A673 (cell line): Measurements from ENCODE around the gene AKAP6. TPM values are rescaled to one million over a fixed set of nuclear protein-coding genes. Genes with fewer than 3 reads are reported as not detected.
A peak's percentile ranks its signal among the peaks of the same experiment; 100 is the strongest.

Source experiments
- BruUV-seq: library from RNA; stranded (reverse); fragments of 400-500 nt; replicated peaks from 2 replicates; lab custom pipeline; 2021; lab: Mats Ljungman, UMichigan
- CTCF ChIA-PET: fragments of 300-600 bp; sonication (Branson Sonifier 250); formaldehyde crosslinking; loops from one replicate; lab custom pipeline; 2022; ENCODE audit warnings: antibody characterized with exemption; lab: Charles Lee
- POLR2A ChIA-PET: fragments of 300-600 bp; sonication (Branson Sonifier 250); formaldehyde crosslinking; loops from one replicate; lab custom pipeline; 2022; ENCODE audit warnings: antibody characterized with exemption; ENCODE audit not compliant: low non-redundant PET; lab: Charles Lee
- DNase-seq: peaks from one replicate; pipeline ENCODE4 v3.0.0-alpha.2; 2015; ENCODE audit warnings: low spot score
- H3K27ac ChIP-seq: fragments of 200-600 bp; sonication (generic); 2 replicates; pipeline ENCODE4 v1.5.1; 2016; ENCODE audit warnings: mixed run types, low read depth, mild to moderate bottlenecking, mixed read lengths, antibody characterized with exemption, low read length; ENCODE audit not compliant: poor library complexity, severe bottlenecking
- H3K27me3 ChIP-seq: fragments of 200-600 bp; sonication (generic); replicated peaks from 2 replicates; pipeline ENCODE4 v1.6.1; 2017; ENCODE audit warnings: mixed run types, low read depth, mild to moderate bottlenecking, mixed read lengths, antibody characterized with exemption, low read length; ENCODE audit not compliant: insufficient read depth, poor library complexity
- H3K36me3 ChIP-seq: fragments of 200-600 bp; sonication (generic); 2 replicates; pipeline ENCODE4 v1.6.1; 2016; ENCODE audit warnings: mixed run types, mild to moderate bottlenecking, mixed read lengths, antibody characterized with exemption, low read length; ENCODE audit not compliant: insufficient read depth, poor library complexity, severe bottlenecking
- H3K4me1 ChIP-seq: fragments of 200-600 bp; sonication (generic); 2 replicates; pipeline ENCODE4 v1.6.1; 2017; ENCODE audit warnings: mixed run types, mild to moderate bottlenecking, mixed read lengths, antibody characterized with exemption, low read length; ENCODE audit not compliant: insufficient read depth, poor library complexity, severe bottlenecking
- H3K4me3 ChIP-seq: fragments of 200-600 bp; sonication (generic); 2 replicates; pipeline ENCODE4 v1.5.1; 2016; ENCODE audit warnings: low read depth, mixed run types, mild to moderate bottlenecking, mixed read lengths, low read length; ENCODE audit not compliant: poor library complexity, severe bottlenecking
- H3K9me3 ChIP-seq: fragments of 200-600 bp; sonication (generic); 2 replicates; pipeline ENCODE4 v1.6.1; 2016; ENCODE audit warnings: mixed run types, low read depth, mild to moderate bottlenecking, mixed read lengths, antibody characterized with exemption, low read length; ENCODE audit not compliant: poor library complexity, severe bottlenecking
- CTCF ChIP-seq: fragments of 300-800, 200-600 bp; sonication (generic); conservative IDR thresholded peaks from 2 replicates; pipeline ENCODE4 v1.5.1; 2017; ENCODE audit warnings: low read depth, mild to moderate bottlenecking, antibody characterized with exemption, low read length, moderate library complexity, mixed read lengths
- EZH2 ChIP-seq: fragments of 200-600 bp; sonication (generic); IDR thresholded peaks from 2 replicates; pipeline ENCODE4 v1.6.1; 2017; ENCODE audit warnings: borderline replicate concordance, low read depth, mild to moderate bottlenecking, mixed read lengths, antibody characterized with exemption, low read length; ENCODE audit not compliant: poor library complexity, severe bottlenecking
- intact Hi-C: fragments of 100-400 bp; cut with micrococcal nuclease; formaldehyde crosslinking; loops from one replicate; pipeline ENCODE4 v1.10.0; 2022; ENCODE audit not compliant: unreplicated experiment
- total RNA-seq: library from RNA; stranded (reverse); gene quantifications from 2 replicates; pipeline ENCODE4 v1.2.3, GENCODE V29; 2021

The AKAP6 gene
- total RNA-seq, 1 experiment from 2014 or later = 0.73 TPM

GRCh38 chr14:32513571-32514009 is 184.5 kb downstream of the AKAP6 start:
- intact Hi-C loops = no loop called here
- DNase-seq = peak; percentile 3
- H3K4me1 ChIP-seq = peaks cover 2% of the 10 kb centered on the region
- H3K9me3 ChIP-seq = no peaks in the 10 kb centered on the region
- H3K4me3 ChIP-seq = no peak overlapping the region
- ChIA-PET CTCF (interaction anchor here (0.6 to 0.8 kb wide), 4 partner anchors 11 to 46 kb away, joined by 3 to 4 read pairs (median 3); no protein-coding TSS in a partner anchor), POLR2A (no interaction called here)
- no peak overlapping the region for H3K27ac ChIP-seq
- peaks cover 6% of the 10 kb centered on the region for H3K27me3 ChIP-seq
- TF ChIP-seq EZH2 = no peak
- TF ChIP-seq CTCF = peak; percentile 68
- no peaks in the 10 kb centered on the region for H3K36me3 ChIP-seq
- BruUV-seq = no TSS peak

GRCh38 chr14:32514236-32514635 is 185.1 kb downstream of the AKAP6 start:
- no peak overlapping the region for H3K4me3 ChIP-seq
- H3K27ac ChIP-seq = no peak overlapping the region
- H3K27me3 ChIP-seq = peaks cover 6% of the 10 kb centered on the region
- H3K9me3 ChIP-seq = no peaks in the 10 kb centered on the region
- CTCF ChIA-PET = interaction anchor here (0.6 to 0.7 kb wide), 3 partner anchors 11 to 27 kb away, joined by 3 read pairs; no protein-coding TSS in a partner anchor
- BruUV-seq = no TSS peak
- no peaks in the 10 kb centered on the region for H3K36me3 ChIP-seq
- no peak for DNase-seq
- TF ChIP-seq CTCF (no peak), EZH2 (no peak)
- intact Hi-C loops = no loop called here
- H3K4me1 ChIP-seq = no peaks in the 10 kb centered on the region
- POLR2A ChIA-PET = no interaction called here

GRCh38 chr14:32514681-32515080 is 185.6 kb downstream of the AKAP6 start:
- CTCF ChIA-PET = no interaction called here
- no peaks in the 10 kb centered on the region for H3K4me1 ChIP-seq
- POLR2A ChIA-PET = no interaction called here
- intact Hi-C loops = no loop called here
- H3K4me3 ChIP-seq = no peak overlapping the region
- H3K9me3 ChIP-seq = no peaks in the 10 kb centered on the region
- H3K27ac ChIP-seq = no peak overlapping the region
- no peak for TF ChIP-seq CTCF
- no peak for TF ChIP-seq EZH2
- H3K36me3 ChIP-seq = no peaks in the 10 kb centered on the region
- peaks cover 6% of the 10 kb centered on the region for H3K27me3 ChIP-seq
- no TSS peak for BruUV-seq
- no peak for DNase-seq
